H9 (cell line): ENCODE data around the gene PRR23A. TPM values are rescaled to one million over a fixed set of nuclear protein-coding genes. Genes with fewer than 3 reads are reported as not detected.

Source experiments
- DNase-seq: peaks from one replicate; pipeline ENCODE4 v3.0.0-alpha.2; 2017
- H2AFZ ChIP-seq: one replicate; pipeline ENCODE4 v1.6.1; 2013; ENCODE audit warnings: mild to moderate bottlenecking, low read length, control low read depth, moderate library complexity
- H2AK5ac ChIP-seq: 2 replicates; pipeline ENCODE4 v1.6.1; 2013; ENCODE audit warnings: low read length, control low read depth, mixed read lengths; ENCODE audit not compliant: insufficient read length
- H2BK120ac ChIP-seq: one replicate; pipeline ENCODE4 v1.6.1; 2013; ENCODE audit warnings: low read depth, mild to moderate bottlenecking, low read length, control low read depth, inconsistent platforms; ENCODE audit not compliant: poor library complexity, severe bottlenecking
- H2BK12ac ChIP-seq: 2 replicates; pipeline ENCODE4 v1.6.1; 2013; ENCODE audit warnings: low read length, control low read depth, mixed read lengths, low read depth; ENCODE audit not compliant: insufficient read length
- H2BK15ac ChIP-seq: 2 replicates; pipeline ENCODE4 v1.6.1; 2013; ENCODE audit warnings: low read depth, low read length, control low read depth
- H2BK20ac ChIP-seq: one replicate; pipeline ENCODE4 v1.6.1; 2013; ENCODE audit warnings: low read depth, mild to moderate bottlenecking, low read length, control low read depth, inconsistent platforms; ENCODE audit not compliant: poor library complexity, severe bottlenecking
- H2BK5ac ChIP-seq: 2 replicates; pipeline ENCODE4 v1.6.1; 2013; ENCODE audit warnings: low read length, control low read depth, mixed read lengths; ENCODE audit not compliant: insufficient read length
- H3K14ac ChIP-seq: 2 replicates; pipeline ENCODE4 v1.6.1; 2013; ENCODE audit warnings: low read length, control low read depth; ENCODE audit not compliant: insufficient read depth
- H3K18ac ChIP-seq: 2 replicates; pipeline ENCODE4 v1.6.1; 2013; ENCODE audit warnings: low read depth, mild to moderate bottlenecking, mixed read lengths, low read length, control low read depth; ENCODE audit not compliant: insufficient read length
- H3K23ac ChIP-seq: 2 replicates; pipeline ENCODE4 v1.6.1; 2013; ENCODE audit warnings: low read length, control low read depth, mixed read lengths, low read depth; ENCODE audit not compliant: insufficient read length
- H3K23me2 ChIP-seq: 2 replicates; pipeline ENCODE4 v1.6.1; 2013; ENCODE audit warnings: low read depth, mild to moderate bottlenecking, mixed read lengths, low read length, control low read depth; ENCODE audit not compliant: insufficient read length, poor library complexity, severe bottlenecking
- H3K27ac ChIP-seq: 2 replicates; pipeline ENCODE4 v1.5.1; 2013; ENCODE audit warnings: low read length, control low read depth, mixed read lengths, low read depth; ENCODE audit not compliant: insufficient read length
- H3K27me3 ChIP-seq: 2 replicates; pipeline ENCODE4 v1.6.1; 2013; ENCODE audit warnings: low read length, control low read depth, inconsistent platforms; ENCODE audit not compliant: insufficient read depth
- H3K4ac ChIP-seq: 2 replicates; pipeline ENCODE4 v1.6.1; 2013; ENCODE audit warnings: low read depth, mild to moderate bottlenecking, control low read depth, inconsistent platforms, low read length, moderate library complexity
- H3K4me1 ChIP-seq: 2 replicates; pipeline ENCODE4 v1.6.1; 2013; ENCODE audit warnings: low read length, control low read depth, inconsistent platforms; ENCODE audit not compliant: insufficient read depth
- H3K4me2 ChIP-seq: 2 replicates; pipeline ENCODE4 v1.6.1; 2013; ENCODE audit warnings: low read length, control low read depth, mixed read lengths; ENCODE audit not compliant: insufficient read length, insufficient read depth
- H3K56ac ChIP-seq: 2 replicates; pipeline ENCODE4 v1.6.1; 2013; ENCODE audit warnings: low read depth, mild to moderate bottlenecking, mixed read lengths, low read length, control low read depth; ENCODE audit not compliant: insufficient read length
- H3K79me1 ChIP-seq: 2 replicates; pipeline ENCODE4 v1.6.1; 2013; ENCODE audit warnings: low read depth, mild to moderate bottlenecking, moderate library complexity, low read length, control low read depth, inconsistent platforms; ENCODE audit not compliant: insufficient read depth, poor library complexity, severe bottlenecking
- H3K79me2 ChIP-seq: 2 replicates; pipeline ENCODE4 v1.6.1; 2013; ENCODE audit warnings: low read length, control low read depth, inconsistent platforms; ENCODE audit not compliant: insufficient read depth
- H3K9ac ChIP-seq: 2 replicates; pipeline ENCODE4 v1.6.1; 2013; ENCODE audit warnings: low read length, control low read depth, mixed read lengths; ENCODE audit not compliant: insufficient read length; ENCODE audit errors: extremely low read depth
- H3K9me3 ChIP-seq: one replicate; pipeline ENCODE4 v1.6.1; 2013; ENCODE audit warnings: low read depth, low read length, inconsistent platforms; ENCODE audit not compliant: control insufficient read depth
- H3T11ph ChIP-seq: one replicate; pipeline ENCODE4 v1.6.1; 2013; ENCODE audit warnings: mild to moderate bottlenecking, low read length, control low read depth, inconsistent platforms
- H4K20me1 ChIP-seq: one replicate; pipeline ENCODE4 v1.6.1; 2013; ENCODE audit not compliant: control insufficient read depth, insufficient read length, insufficient read depth
- H4K5ac ChIP-seq: 2 replicates; pipeline ENCODE4 v1.6.1; 2013; ENCODE audit warnings: low read depth, mild to moderate bottlenecking, mixed read lengths, low read length, control low read depth; ENCODE audit not compliant: insufficient read length
- H4K8ac ChIP-seq: replicated peaks from 2 replicates; pipeline ENCODE4 v1.6.1; 2013; ENCODE audit warnings: low read length, control low read depth, mixed read lengths, low read depth; ENCODE audit not compliant: insufficient read length
- H4K91ac ChIP-seq: 2 replicates; pipeline ENCODE4 v1.6.1; 2013; ENCODE audit warnings: low read depth, mild to moderate bottlenecking, moderate library complexity, mixed read lengths, low read length, control low read depth; ENCODE audit not compliant: insufficient read length
- H3K27ac Mint-ChIP-seq, 3 experiments: 2 replicates in 2 of 3; 3 replicates in 1 of 3; pipeline ENCODE4 v1.8.0; 2020 to 2021; ENCODE audit warnings: mixed read lengths in 3 of 3, mild to moderate bottlenecking in 1 of 3, moderate library complexity in 1 of 3
- H3K27me3 Mint-ChIP-seq: 2 replicates; pipeline ENCODE4 v1.8.0; 2021; ENCODE audit warnings: low read depth, mild to moderate bottlenecking, moderate library complexity, mixed read lengths
- H3K36me3 Mint-ChIP-seq, 3 experiments: 2 replicates in 2 of 3; 3 replicates in 1 of 3; pipeline ENCODE4 v1.8.0; 2020 to 2021; ENCODE audit warnings: low read depth in 3 of 3, mixed read lengths in 3 of 3; ENCODE audit not compliant: insufficient read depth in 1 of 3
- H3K4me1 Mint-ChIP-seq, 2 experiments: 2 replicates each; pipeline ENCODE4 v1.8.0; 2020; ENCODE audit warnings: mixed read lengths in 2 of 2
- H3K4me3 Mint-ChIP-seq, 2 experiments: 2 replicates in 1 of 2; 3 replicates in 1 of 2; pipeline ENCODE4 v1.8.0; 2020 to 2021; ENCODE audit warnings: mild to moderate bottlenecking in 2 of 2, mixed read lengths in 2 of 2, moderate library complexity in 1 of 2
- H3K9me3 Mint-ChIP-seq, 2 experiments: 2 replicates in 1 of 2; 3 replicates in 1 of 2; pipeline ENCODE4 v1.8.0; 2020; ENCODE audit warnings: mild to moderate bottlenecking in 2 of 2, mixed read lengths in 2 of 2, moderate library complexity in 1 of 2
- WGBS: extraction: QIAGEN DNeasy Blood & Tissue Kit; methylation state at CpG from one replicate; pipeline ENCODE4 v1.1.7; 2013; ENCODE audit warnings: missing lambda C conversion rate, low lambda C conversion rate, mixed read lengths; ENCODE audit not compliant: insufficient read length; ENCODE audit errors: extremely low coverage; 5-methylcytosine and 5-hydroxymethylcytosine counted together
- total RNA-seq: library from RNA; stranded (reverse); gene quantifications from 2 replicates; pipeline ENCODE4 v1.2.1, GENCODE V29; 2021
- TF ChIP-seq, protein P1 (sequence below): fragments of 200-600 bp; sonication (generic); conservative IDR thresholded peaks from 3 replicates; pipeline ENCODE4 v1.8.0; 2021; ENCODE audit warnings: antibody characterized with exemption, mild to moderate bottlenecking

PRR23A gene
- total RNA-seq, 1 experiment from 2014 or later: not detected

DNA sequence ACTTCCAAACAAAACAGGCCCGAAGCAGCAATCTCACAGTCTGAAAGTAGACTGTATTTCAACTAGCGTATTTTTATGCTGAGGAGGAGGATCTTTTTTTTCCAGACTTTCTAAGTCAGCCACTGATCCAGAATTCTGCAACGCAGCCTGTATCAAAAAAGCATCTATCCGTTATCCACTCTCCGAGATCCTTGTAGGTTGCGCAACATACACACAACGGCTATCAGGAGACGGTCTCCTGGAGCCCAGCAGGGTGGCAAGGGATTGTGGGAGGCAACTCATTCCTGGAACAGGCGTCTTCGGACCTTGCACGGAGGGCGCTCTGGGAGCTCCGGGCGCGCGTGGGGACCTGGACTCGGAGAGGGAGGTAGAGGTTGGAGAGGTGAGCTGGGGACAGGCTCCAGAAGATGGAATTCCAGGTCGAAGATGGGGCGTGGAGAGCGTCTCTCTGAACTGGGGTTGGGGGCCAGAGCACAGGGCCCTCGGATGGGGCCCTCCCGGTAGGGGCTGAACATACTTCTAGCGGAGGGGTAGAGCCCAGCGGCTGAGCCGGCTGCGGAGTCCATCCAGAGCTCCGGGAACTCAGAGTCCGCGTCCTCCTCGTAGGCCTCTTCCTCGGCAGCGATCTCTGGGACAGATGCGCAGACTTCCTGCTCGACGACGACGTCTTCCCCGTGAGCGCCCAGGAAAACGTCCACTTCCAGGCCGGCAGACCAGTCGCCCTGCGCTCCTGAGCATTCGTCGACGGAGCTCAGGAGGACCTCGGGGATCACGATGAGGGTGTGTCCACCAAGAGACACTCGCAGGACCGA lies 37.7 kb upstream of the PRR23A start:
- Mint-ChIP-seq H3K4me1 (no peaks in the 10 kb centered on the region), H3K4me3 (no peak overlapping the region)
- no peak overlapping the region for H2BK15ac ChIP-seq

More for the DNA sequence above, 37.7 kb upstream of the PRR23A start:
- Histone ChIP-seq H3K14ac (no peak overlapping the region), H4K91ac (no peak overlapping the region), H2BK12ac (no peak overlapping the region), H3K56ac (no peak overlapping the region), H3K9ac (no peak overlapping the region), H3K23ac (no peak overlapping the region), H3K27ac (no peak overlapping the region), H3K4ac (no peak overlapping the region), H4K20me1 (no peaks in the 10 kb centered on the region), H2BK5ac (no peak overlapping the region), H3K79me2 (no peaks in the 10 kb centered on the region), H3K9me3 (no peaks in the 10 kb centered on the region), H3K18ac (no peak overlapping the region), H3K23me2 (no peaks in the 10 kb centered on the region), H2BK120ac (no peak overlapping the region), H3K79me1 (no peaks in the 10 kb centered on the region), H3K4me2 (no peak overlapping the region), H3K27me3 (no peaks in the 10 kb centered on the region), H2AK5ac (no peak overlapping the region), H3T11ph (no peak overlapping the region), H3K4me1 (no peaks in the 10 kb centered on the region; the same call in 1 of the 2 replicates), H2BK20ac (no peak overlapping the region), H4K5ac (no peak overlapping the region), H4K8ac (no peak overlapping the region), H2AFZ (no peak overlapping the region)
- TF ChIP-seq, protein P1, sequence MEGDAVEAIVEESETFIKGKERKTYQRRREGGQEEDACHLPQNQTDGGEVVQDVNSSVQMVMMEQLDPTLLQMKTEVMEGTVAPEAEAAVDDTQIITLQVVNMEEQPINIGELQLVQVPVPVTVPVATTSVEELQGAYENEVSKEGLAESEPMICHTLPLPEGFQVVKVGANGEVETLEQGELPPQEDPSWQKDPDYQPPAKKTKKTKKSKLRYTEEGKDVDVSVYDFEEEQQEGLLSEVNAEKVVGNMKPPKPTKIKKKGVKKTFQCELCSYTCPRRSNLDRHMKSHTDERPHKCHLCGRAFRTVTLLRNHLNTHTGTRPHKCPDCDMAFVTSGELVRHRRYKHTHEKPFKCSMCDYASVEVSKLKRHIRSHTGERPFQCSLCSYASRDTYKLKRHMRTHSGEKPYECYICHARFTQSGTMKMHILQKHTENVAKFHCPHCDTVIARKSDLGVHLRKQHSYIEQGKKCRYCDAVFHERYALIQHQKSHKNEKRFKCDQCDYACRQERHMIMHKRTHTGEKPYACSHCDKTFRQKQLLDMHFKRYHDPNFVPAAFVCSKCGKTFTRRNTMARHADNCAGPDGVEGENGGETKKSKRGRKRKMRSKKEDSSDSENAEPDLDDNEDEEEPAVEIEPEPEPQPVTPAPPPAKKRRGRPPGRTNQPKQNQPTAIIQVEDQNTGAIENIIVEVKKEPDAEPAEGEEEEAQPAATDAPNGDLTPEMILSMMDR: no peak
- peaks cover 0 to 18% (median 3%) of the 10 kb centered on the region in 3 experiments; a peak in 5 of 7 replicates for H3K36me3 Mint-ChIP-seq
- H3K9me3 Mint-ChIP-seq: peaks cover 16 to 18% of the 10 kb centered on the region in 2 experiments
- H3K27ac Mint-ChIP-seq: no peak overlapping the region
- DNase-seq: no peak
- H3K27me3 Mint-ChIP-seq: peaks cover 2% of the 10 kb centered on the region; the same call in 1 of the 2 replicates
- no CpG with 5 or more reads among the region's 50 CpGs for WGBS
